HG02642 (cell line): Measurements from ENCODE around the gene TTLL8.
"Not testable (repeated sequence)": the region's sequence is repeated elsewhere in the genome, so short reads cannot be mapped to it uniquely, and the experiment has no call there.

ENCODE experiments used
- ATAC-seq: cut with Tn5 transposase; IDR thresholded peaks from one replicate; pipeline ENCODE4 v1.9.1; 2021; ENCODE audit warnings: mild to moderate bottlenecking; ENCODE audit not compliant: unreplicated experiment, poor library complexity

The TTLL8 gene

DNA sequence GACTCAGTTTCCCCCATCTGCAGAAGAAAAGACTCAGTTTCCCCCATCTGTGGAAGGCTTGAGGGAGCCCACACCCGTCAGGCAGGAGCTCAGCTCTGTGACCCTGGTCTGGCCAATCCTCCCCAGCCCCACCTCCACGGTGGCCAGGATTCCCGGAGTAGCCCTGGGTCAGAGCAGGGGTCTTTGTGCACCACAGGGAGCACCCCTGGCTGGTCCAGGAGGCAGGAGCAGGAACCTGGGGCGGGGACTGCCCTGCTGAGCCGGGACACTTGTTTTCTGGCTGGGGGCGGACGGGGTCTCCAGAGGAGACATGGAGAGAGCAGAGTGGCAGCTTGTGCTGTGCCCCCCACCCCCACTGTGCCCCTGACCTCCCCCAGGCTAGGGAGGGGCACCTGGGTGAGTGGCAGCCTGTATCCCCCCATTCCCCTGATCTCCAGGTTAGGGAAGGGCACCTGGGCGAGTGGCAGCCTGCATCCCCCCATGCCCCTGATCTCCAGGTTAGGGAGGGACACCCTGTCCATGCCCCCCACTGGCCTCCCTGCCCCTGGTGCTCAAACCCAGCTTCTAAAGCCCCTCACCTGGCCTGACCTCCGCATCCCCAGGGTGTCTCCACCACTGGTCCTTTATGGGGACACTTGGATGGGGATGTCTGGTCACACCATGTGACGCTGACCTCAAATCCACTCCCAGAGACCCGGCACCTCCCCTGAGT, 64.3 kb downstream of the TTLL8 start:
- no peak for ATAC-seq

DNA sequence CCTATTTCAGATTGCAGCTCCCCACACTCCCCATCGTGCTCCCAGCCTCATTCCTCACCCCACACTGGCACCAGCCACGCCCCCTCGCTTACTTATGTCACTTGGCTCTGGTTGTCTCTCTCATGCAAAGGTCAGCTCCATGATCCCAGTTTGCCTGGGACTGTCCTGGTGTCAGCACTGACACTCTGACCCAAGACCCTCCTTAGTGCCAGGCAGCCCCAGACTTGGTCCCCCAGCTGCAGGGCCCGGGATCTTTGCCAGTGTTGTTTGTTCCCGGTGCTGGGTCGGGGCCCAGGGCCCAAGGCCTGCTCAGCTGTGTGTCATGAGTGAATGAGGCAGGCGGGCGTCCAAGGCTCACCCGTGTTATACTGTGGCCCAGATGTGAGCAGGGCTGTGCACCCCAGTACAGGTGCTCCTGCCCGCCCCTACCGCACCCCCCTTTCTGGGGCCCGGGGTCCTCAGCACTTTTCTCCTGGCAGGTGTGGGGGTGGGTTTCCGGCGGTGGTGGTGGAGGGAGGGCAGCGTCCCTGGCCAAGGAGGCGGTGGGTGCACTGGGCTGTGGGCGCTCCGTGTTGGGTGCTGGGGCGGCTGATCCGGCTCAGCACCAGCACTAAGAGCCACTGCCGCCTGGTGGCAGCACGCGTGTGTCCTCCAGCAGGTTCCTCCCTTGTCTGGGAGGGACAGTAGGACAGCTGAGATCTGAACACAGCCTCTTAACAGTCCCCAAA, 65.0 kb downstream of the TTLL8 start:
- no peak for ATAC-seq

DNA sequence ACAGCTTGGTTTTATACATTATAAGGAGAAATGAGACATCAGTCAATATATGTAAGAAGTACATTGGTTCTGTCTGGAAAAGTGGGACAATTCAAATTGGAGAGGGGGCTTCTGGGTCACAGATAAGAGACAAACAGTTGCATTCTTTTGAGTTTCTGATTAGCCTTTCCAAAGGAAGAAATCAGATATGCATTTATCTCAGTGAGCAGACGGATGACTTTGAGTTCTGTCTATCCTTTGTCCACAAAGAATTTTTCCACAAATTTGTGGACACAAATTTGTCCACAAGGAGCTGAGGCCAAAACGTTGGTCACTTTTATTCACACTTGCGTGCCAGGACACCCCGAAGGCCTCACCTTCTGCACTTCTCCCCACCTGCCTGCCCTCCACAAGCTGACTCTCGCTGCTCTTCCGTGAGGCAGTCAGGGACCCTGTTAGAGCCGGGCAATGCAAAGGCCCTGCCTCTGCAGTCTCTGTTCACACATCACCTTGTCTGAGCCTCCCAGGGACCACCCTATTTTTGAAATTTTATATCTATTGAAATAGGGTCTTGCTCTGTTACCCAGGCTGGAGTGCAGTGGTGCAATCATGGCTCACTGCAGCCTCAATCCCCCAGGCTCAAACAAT, 66.1 kb downstream of the TTLL8 start:
- no peak for ATAC-seq

- ATAC-seq = no peak
Observed at GRCh38 chr22:49991167-49991566, 66.9 kb downstream of the TTLL8 start.

DNA sequence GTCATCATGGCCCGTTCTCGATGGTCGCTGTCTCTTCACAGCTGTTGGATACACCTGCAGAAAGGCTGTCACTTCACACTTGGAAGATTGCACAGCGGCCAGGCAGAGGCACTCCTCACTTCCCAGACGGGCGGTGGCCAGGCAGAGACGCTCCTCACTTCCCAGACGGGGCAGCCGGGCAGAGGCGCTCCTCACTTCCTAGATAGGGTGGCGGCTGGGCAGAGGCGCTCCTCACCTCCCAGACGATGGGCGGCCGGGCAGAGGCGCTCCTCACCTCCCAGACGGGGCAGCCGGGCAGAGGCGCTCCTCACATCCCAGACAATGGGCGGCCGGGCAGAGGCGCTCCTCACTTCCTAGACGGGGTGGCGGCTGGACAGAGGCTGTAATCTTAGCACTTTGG, 68.3 kb downstream of the TTLL8 start:
- not testable (repeated sequence) for ATAC-seq

- no peak for ATAC-seq
Observed at GRCh38 chr22:49986325-49986724, 71.8 kb downstream of the TTLL8 start.

DNA sequence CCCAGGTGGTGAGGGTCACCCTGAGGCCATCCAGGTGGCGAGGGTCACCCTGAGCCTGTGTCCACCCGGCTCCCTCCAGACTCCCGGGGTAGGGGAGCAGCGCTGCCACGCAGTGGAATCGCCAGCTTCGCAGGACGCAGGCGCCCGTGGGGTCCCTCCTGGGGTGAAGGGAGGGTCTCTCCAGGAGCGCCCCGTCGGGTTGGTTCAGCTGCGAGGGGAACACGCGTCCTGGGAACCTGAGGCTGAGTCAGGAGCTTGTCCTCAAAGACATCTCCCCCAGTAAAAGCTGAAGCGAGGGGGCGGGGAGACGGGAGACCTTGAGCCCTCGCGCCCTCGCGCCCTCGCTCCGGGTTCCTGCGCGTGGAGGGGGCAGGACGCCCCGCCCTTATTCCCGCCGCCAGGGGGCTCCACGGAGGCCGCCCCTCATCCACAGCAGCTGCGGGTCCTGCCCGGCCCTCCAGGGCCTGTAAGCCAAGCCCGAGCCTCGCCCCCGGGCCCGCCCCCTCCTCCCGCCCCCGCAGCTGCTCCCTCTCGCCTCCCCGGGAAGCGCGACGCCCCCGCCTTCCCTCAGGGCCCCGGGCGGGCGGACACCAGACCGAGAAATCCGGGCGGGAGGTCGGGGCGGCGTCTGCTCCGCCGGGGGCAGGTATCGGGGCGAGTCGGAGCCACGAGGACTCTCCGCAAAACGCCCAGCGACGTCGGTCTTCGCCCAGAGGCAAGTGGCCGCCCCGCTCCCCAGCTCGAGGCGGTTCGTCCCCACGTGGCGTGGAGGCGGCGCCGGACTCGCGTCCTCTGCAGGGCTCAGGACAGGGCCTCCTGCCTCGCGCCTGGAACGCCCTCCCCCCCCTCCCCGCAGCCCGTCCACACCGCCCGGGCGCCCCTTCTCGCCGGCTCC, 74.7 kb downstream of the TTLL8 start:
- no peak for ATAC-seq

DNA sequence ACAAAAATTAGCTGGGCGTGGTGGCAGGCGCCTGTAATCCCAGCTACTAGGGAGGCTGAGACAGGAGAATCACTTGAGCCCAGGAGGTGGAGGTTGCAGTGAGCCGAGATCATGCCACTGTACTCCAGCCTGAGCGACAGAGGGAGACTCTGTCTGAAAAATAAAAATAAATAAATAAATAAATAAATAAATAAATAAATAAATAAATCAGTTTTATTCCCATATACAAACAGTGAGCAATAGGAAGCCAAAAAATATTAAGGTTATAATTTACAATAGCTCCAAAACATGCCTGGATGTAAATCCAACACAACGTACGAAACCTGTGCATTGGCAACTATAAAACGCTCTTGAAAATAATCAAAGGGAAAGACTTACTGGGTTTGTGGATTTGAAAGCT, 76.3 kb downstream of the TTLL8 start:
- ATAC-seq = not testable (repeated sequence)

DNA sequence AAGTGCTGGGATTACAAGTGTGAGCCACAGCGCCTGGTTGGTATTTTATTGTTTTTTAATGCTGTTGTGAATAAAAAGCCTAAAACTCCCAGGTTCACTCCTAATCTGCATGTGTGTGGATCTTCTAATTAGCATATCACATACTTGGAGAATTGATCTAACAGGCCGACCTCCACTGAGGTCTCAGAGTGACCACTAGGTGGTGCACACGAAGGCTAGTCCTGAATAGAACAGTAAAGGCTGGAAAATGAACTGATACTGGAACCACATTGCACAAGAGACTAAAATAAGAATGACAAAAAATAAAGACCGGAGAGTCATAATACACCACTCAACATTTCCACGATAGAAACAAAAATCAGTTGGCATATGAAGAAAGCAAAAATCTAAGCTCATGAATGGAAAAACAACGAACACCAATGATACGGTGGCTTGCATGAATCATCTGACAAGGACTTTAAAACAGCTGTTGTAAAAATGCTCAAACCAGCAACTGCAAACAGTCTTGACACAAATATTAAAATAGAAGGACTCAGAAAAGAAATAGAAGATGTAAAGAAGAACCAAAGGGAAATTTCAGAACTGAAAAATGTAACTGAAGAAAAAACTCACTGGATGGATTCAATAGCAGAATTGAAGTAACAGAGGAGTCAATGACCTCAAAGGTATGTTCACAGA, 78.4 kb downstream of the TTLL8 start:
- ATAC-seq = no peak

DNA sequence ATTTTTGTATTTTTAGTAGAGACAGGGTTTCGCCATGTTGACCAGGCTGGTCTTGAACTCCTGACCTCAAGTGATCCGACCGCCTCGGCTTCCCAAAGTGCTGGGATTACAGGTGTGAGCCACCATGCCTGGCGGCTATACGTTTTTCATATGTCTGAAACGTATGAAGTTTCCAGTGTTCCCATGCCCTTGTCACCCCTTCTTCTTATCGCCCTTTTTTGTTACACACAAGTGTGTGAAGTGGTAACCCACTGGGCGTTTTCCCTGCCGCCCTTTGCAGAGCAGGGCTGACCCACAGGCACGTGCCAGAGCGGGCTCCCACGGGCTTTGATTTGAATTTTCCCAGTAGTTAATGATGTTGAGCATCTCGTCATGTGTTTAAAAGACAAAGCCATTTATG, 80.5 kb downstream of the TTLL8 start:
- no peak for ATAC-seq

DNA sequence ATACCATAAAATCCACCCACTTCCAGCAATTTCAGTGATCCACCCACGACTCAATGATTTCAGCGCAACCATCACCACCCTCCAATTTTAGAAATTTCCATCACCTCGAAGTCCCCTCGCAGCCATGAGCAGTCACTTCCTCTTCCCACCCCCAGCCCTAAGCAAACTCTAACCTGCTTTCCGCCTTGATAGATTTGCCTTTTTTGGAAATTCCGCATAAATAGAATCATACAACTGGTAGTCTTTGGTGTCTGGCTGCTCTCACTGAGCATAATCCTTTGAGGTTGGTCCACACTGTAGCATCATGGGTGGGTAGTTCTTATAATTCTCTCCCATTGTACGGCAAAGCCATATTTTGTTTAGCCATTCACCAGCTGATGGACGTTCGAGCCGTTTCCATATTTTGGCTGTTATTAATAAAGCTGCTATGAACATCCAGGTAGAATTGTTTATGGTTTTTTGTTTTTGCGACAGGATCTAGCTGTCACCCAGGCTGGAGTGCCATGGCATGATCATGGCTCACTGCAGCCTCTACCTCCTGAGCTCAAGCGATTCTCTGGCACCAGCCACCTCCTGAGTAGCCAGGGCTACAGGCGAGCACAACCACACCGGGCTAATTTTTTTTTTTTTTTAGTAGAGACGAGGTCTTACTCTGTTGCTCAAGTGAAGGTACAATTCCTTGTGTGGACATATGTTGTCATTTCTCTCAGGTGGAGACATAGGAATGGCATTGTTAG, 81.5 kb downstream of the TTLL8 start:
- no peak for ATAC-seq

GRCh38 chr22:49975543-49976389, 82.3 kb downstream of the TTLL8 start:
- no peak for ATAC-seq

GRCh38 chr22:49973018-49973961, 84.8 kb downstream of the TTLL8 start:
- no peak for ATAC-seq

DNA sequence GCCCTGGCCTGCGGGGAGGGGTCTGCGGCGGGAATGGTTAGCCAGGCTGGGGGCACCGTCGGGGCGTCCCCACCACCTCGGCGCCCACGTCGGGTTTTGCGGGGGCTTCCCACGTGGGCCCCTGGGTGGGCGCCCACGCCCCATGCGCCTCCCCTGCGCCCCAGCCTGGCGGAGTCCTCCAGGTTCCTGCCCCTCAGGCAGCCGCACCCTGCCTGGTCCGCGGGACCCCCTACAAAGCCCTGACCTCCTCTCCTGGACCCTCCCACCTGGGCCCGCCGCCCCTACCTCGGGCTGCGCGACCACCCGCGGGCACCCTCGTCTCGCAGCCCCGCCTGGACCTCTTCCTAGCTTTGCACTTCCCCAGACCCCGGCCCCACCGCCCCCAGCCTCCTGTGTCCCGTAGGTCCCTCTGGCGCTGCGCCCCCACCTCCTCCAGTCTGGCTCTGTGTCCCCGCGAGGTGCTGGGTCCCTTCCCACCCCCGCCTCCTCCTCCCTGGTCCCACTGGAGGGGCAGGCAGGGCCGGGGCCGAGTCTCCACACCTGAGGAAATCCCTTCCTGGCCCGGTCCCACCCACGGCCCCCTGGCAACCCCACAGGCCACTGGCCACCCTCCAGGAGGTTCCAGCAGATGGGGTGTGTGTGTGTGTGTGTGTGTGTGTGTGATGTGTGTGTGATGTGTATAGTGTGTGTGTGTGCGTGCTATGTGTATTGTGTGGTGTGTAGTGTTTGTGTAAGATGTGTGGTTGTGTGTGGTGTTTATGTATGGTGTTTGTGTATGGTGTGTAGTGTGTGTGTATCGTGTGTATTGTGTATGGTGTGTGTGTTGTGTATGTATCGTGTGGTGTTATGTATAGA, 85.7 kb downstream of the TTLL8 start:
- ATAC-seq = no peak

- ATAC-seq = peak; percentile 31
Observed at GRCh38 chr22:49971232-49972162, 86.6 kb downstream of the TTLL8 start.
